Stimulated activated naive CD4-positive, alpha-beta T cell treated with Interleukin-2 at 50 U/mL for 16 hours (primary cell): Measurements from ENCODE around the gene OR11H6.
"Not testable (repeated sequence)": the region's sequence is repeated elsewhere in the genome, so short reads cannot be mapped to it uniquely, and the experiment has no call there.

ENCODE experiments used
- DNase-seq: peaks from one replicate; lab custom pipeline; 2025; lab: John Stamatoyannopoulos, UW

The OR11H6 gene

DNA sequence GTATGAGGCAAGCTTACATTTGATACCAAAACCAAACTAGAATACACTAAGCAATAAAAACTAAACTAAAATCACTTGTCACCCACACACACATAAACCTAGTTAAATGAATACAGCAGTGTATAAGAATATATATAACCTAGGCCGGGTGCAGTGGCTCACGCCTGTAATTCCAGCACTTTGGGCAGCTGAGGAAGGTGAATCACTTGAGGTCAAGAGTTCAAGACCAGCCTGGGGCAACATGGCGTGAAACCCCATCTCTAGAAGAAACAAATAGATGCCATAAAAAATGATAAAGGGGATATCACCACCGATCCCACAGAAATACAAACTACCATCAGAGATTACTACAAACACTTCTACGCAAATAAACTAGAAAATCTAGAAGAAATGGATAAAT is 40.9 kb downstream of the OR11H6 start:
- not testable (repeated sequence) for DNase-seq

DNA sequence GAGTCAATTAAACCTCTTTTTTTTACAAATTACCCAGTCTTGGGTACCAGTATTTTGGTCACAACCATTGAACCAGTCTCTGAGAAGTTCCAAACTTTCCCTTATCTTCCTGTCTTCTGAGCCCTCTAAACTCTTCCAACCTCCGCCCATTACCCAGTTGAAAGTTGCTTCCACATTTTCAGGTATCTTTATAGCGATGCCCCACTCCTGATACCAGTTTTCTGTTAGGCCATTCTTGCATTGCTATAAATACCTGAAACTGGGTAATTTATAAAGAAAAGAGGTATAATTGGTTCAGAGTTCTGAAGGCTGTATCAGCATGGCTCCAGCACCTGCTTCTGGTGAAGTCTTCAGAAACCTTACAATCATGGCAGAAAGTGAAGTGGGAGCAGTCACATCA is 50.6 kb downstream of the OR11H6 start:
- DNase-seq = no peak
